Iris pigment epithelial cell (primary cell): ENCODE results near the gene CREB3L1.
"Not testable (repeated sequence)": the region's sequence is repeated elsewhere in the genome, so short reads cannot be mapped to it uniquely, and the experiment has no call there.

Experiments used
- DNase-seq: peaks from one replicate; pipeline ENCODE4 v3.0.0-alpha.2; 2011; ENCODE audit warnings: low read depth

CREB3L1 gene

GRCh38 chr11:46295312-46296058, 18.0 kb downstream of the CREB3L1 start:
- peak; percentile 82 for DNase-seq

DNA sequence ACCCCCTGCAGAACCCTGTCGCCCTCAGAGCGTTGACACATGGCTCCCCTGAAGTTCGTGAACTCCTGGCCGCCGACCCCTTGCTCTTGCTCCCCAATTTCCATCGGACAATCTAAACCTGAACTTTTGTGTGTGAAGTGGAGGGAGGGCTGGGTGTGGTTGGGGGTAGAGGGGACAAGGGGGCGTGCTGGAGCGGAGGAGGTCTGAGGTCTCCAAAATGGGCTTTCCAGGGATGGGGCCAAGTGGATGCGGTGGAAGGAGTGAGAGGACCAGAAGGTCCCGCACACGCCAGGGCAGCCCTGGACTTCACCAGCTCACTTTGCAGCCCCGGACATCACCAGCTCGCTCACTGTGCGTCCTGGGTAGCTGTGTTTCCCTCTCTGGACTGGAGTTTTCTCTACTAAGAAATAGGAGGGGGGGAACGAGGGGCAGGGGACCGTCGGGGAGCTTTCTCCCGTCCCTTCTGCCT, 18.6 kb downstream of the CREB3L1 start:
- DNase-seq, result no peak

DNA sequence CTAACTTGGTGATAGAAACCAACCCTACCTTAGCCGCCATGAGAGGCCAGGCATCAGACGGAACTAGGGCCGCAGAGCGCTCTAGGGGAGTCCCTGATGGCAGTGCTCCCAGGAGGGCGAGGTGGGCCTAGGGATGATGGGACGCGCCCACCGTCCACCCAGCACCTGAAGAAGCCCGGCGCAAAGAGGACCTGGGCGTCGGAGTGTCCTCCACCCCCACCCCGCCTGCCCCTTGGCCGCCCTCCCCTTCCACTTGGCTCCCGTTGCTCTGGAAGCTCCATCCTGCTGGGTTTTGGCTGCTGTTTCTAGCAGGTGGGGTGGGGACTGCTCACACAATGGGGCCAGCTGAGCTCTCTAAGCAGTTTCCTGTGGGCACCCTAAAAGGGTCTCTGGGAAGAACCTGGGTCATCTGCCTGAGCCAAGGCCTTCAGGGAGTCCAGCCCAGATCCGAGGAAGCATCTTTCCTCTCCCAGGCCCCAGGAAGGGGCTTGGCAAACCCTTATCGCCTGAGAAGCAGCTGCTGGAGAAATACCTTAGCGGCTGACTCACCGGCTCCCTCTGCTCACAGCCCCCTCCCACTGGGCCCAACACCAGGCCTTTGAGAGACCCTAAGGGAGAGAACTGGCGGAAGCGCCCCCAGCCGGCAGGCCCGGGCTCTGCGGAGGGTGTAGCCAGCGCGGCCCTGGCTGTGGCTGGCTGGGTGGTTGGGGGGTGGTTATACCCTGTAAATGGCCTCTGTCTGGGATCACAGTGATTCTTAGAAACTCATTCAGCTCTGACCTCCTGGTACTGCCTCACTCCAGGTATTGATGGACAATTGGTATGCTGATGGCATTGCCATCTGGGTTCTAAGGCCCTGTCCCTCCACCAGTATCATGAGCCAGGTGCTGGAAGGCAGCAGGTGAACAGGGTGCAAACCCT, 19.3 kb downstream of the CREB3L1 start:
- peak; percentile 96 for DNase-seq

- DNase-seq, result peak; percentile 92
These were observed 21.4 kb downstream of the CREB3L1 start for GRCh38 chr11:46298699-46299433.

GRCh38 chr11:46299451-46299961, 22.0 kb downstream of the CREB3L1 start:
- DNase-seq, result peak; percentile 56

GRCh38 chr11:46300270-46300669, 22.8 kb downstream of the CREB3L1 start:
- DNase-seq, result no peak

GRCh38 chr11:46302866-46303265, 25.4 kb downstream of the CREB3L1 start:
- DNase-seq, result no peak

- not testable (repeated sequence) for DNase-seq
These were observed 26.6 kb downstream of the CREB3L1 start for GRCh38 chr11:46304036-46304435.

- no peak for DNase-seq
These were observed 27.2 kb downstream of the CREB3L1 start for GRCh38 chr11:46304605-46305179.

DNA sequence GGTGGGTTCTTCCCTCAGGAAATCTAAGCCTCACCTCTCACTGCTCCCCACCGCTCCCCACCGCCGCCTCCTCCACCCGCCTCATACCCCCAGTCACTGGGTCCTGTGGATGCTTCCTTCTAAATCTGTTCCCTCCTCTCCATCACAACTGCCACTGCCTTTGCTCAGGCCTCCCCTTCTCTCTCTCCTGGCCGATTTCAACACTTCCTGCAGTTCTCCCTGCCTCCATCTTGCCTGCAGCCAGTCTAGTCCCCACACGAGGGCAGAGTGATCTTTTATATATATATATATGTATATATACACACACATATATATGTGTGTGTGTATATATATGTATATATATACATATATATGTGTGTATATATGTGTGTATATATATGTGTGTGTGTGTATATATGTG, 27.8 kb downstream of the CREB3L1 start:
- DNase-seq, result peak; percentile 61

GRCh38 chr11:46306296-46306853, 28.9 kb downstream of the CREB3L1 start:
- DNase-seq, result peak; percentile 48

- DNase-seq, result no peak
These were observed 29.9 kb downstream of the CREB3L1 start for GRCh38 chr11:46307369-46307768.

DNA sequence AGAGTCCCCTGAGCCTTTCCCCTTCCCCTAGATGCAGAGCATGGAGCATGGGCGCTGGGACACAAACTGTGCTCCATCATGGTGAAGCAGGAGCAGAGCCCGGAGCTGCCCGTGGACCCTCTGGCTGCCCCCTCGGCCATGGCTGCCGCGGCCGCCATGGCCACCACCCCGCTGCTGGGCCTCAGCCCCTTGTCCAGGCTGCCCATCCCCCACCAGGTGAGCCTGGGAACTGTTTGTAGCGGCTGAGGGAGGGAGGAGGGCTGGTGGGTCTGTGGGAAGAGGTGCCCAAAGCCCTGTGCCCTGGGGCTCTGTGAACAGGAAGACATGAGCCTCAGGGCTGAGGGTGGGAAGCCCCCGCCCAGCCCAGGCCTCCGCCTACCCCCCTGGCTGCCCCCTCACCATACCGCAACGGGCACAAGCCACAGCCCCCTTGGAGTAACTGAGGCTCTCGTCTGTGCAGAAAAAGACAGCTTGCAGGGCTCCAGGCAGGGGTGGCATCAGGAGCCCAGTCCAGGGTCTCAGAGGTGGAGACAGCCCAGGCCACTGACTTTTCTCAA, 30.4 kb downstream of the CREB3L1 start:
- DNase-seq, result no peak

GRCh38 chr11:46308631-46309419, 31.4 kb downstream of the CREB3L1 start:
- peak; percentile 57 for DNase-seq

- no peak for DNase-seq
These were observed 32.4 kb downstream of the CREB3L1 start for GRCh38 chr11:46309814-46310259.

DNA sequence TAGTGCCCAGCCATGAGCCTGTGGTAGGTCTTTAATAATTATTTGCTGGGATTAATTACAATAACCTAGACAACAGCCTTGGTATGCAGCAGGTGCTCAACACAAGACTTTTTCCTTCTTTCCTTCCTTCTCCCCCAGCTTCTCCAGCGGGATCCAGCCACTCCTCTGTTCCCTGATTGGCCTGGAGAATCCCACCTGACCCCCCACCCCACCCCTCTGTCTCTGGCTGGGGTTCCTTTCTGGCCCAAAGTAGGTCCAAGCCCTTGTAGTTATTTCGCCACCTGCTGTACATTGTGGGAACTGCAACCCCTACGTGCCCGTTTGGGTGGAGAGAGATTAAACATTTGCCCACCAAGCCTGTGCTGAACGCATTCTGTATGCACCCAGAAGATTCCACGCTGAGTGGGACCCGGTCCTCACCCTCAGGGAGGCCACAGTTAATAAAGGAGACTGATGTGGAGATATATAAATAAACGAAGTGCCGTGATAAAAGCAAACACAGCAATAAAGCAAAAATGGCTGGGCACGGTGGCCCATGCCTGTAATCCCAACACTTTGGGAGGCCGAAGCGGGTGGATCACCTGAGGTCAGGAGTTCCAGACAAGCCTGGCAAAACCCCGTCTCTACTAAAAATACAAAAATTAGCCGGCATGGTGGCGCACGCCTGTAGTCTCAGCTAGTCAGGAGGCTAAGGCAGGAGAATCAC, 37.7 kb downstream of the CREB3L1 start:
- DNase-seq, result peak; percentile 69

DNA sequence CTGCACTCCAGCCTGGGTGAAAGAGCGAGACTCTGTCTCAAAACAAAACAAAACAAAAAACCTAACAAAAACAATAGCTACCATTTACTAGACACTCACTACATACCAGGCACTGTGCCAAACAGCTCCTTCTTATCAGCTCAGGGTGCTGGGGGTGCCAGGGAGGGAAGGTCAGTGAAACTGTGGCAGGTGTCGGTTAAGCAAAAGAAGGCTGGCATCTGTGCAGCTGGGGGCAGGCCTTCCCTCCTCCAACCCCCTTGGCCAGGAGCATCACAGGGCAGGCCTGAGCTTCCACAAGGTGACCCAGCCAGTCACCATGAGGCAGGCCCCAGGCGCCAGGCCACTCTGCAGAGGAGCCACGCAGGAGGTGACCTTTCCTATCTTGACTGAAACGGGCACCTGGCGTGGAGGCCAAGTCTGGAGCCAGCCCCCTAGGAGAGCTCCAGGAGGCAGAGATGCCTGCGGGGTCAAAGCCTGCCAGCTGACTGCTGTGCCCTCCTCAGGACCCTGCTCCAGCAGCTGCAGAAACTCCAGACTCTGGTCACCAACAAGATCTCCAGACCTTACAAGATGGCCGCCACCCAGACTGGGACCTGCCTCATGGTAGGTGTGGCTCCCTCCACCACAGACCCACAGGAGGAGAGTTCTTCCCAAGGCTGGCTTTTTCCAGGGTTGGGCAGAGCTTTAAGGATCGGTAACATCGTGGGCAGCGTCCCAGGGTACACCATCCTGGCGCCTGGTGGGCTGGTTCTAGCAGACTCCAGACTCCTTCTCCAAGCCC, 38.5 kb downstream of the CREB3L1 start:
- no peak for DNase-seq

DNA sequence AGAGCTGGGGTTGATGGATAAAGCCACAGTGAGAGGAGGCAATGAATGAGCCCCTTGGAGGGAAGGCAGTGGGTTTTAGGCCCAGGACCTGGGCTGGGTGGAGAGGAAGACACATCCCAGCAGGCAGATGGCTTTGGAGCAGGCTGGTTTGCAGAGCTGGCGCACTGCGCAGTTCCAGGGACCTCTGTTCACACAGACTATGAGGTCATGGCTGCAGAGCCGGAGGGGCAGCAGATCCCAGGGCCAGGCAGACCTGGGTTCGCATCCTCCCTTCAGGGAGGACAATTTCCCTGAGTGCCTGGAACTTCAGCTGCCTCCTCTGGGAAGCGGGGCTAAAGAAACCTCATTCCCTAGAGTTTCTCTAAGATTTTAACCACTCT, 41.6 kb downstream of the CREB3L1 start:
- DNase-seq, result no peak

DNA sequence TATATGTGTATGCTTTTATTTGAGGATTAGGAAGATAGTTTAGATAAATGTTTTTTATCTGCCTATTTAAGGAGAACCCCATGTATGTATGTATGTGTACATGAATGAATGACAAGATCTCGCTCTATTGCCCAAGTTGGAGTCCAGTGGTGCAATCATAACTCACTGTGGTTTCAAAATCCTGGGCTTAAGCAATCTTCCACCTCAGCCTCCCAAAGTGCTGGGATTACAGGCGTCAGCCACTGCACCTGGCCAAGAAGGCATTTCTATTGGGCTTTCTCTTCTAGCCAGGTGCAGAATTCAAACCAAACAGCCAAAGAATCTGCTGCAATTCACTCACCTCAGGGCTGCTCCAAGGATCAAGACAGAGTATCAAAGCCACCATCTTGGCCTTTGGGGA, 44.3 kb downstream of the CREB3L1 start:
- peak; percentile 75 for DNase-seq
